GM12878 (cell line): ENCODE results near the gene SMIM10. TPM values are rescaled to one million over a fixed set of nuclear protein-coding genes. Genes with fewer than 3 reads are reported as not detected.
"Not testable (repeated sequence)": the region's sequence is repeated elsewhere in the genome, so short reads cannot be mapped to it uniquely, and the experiment has no call there.

ENCODE experiments used
- ATAC-seq: fragments of 200-7000 bp; cut with Tn5 transposase; 3 replicates; pipeline ENCODE4 v1.9.1; 2020; ENCODE audit warnings: mild to moderate bottlenecking, moderate library complexity
- BruUV-seq: library from RNA; stranded (reverse); fragments of 400-500 nt; replicated peaks from 2 replicates; lab custom pipeline; 2021; lab: Mats Ljungman, UMichigan
- CTCF ChIA-PET: fragments of 300-600 bp; sonication (Branson Sonifier 250); formaldehyde crosslinking; extraction: SDS; loops from one replicate; lab custom pipeline; 2021; ENCODE audit warnings: inconsistent platforms; lab: Yijun Ruan, JAX
- POLR2A ChIA-PET: fragments of 350-600 bp; formaldehyde crosslinking; extraction: SDS; loops from one replicate; lab custom pipeline; 2021; ENCODE audit warnings: inconsistent platforms; lab: Charles Lee
- RAD21 ChIA-PET: fragments of 300-600 bp; sonication (Branson Sonifier 250); formaldehyde crosslinking; loops from one replicate; lab custom pipeline; 2023; ENCODE audit warnings: antibody characterized with exemption; ENCODE audit not compliant: unreplicated experiment; lab: Charles Lee
- SMC1A ChIA-PET: fragments of 300-600 bp; sonication (Branson Sonifier 250); formaldehyde crosslinking; loops from one replicate; lab custom pipeline; 2023; ENCODE audit not compliant: unreplicated experiment, uncharacterized antibody; lab: Charles Lee
- DNase-seq: peaks from one replicate; pipeline ENCODE4 v3.0.0-alpha.2; 2011; ENCODE audit warnings: low read depth, low spot score
- FAIRE-seq: peaks from 3 replicates; lab custom pipeline; 2011; peaks lifted over from hg19 to GRCh38; lab: Jason Lieb, UNC
- H2AFZ ChIP-seq: 2 replicates; pipeline ENCODE4 v1.6.0; 2011; ENCODE audit warnings: low read depth, low read length, control low read depth; ENCODE audit not compliant: control insufficient read depth
- H3K27ac ChIP-seq: 2 replicates; pipeline ENCODE4 v1.5.1; 2011; ENCODE audit warnings: control low read depth; ENCODE audit not compliant: control insufficient read depth, insufficient read depth
- H3K27me3 ChIP-seq, 2 experiments: replicated peaks in 1 of 2; 2 replicates each; pipeline versions ENCODE4 v1.6.0 to v1.6.1; 2011; ENCODE audit warnings: low read length in 1 of 2; ENCODE audit not compliant: control insufficient read depth in 2 of 2, insufficient read depth in 2 of 2
- H3K36me3 ChIP-seq, 2 experiments: 2 replicates each; pipeline ENCODE4 v1.5.1; 2011; ENCODE audit warnings: low read length in 1 of 2; ENCODE audit not compliant: control insufficient read depth in 2 of 2, insufficient read depth in 2 of 2
- H3K4me1 ChIP-seq: 2 replicates; pipeline ENCODE4 v1.6.1; 2011; ENCODE audit warnings: mild to moderate bottlenecking, low read length, moderate library complexity, mixed read lengths; ENCODE audit not compliant: control insufficient read depth, insufficient read depth
- H3K4me2 ChIP-seq: 2 replicates; pipeline ENCODE4 v1.6.0; 2011; ENCODE audit warnings: control low read depth; ENCODE audit not compliant: control insufficient read depth, insufficient read depth
- H3K4me3 ChIP-seq: fragments of 200-600 bp; sonication (generic); 2 replicates; pipeline ENCODE4 v1.5.1; 2016
- H3K79me2 ChIP-seq: 2 replicates; pipeline ENCODE4 v1.6.0; 2011; ENCODE audit warnings: low read length; ENCODE audit not compliant: control insufficient read depth, insufficient read depth
- H3K9ac ChIP-seq: 2 replicates; pipeline ENCODE4 v1.8.0; 2011; ENCODE audit warnings: low read length, control low read depth, mixed read lengths; ENCODE audit not compliant: control insufficient read depth, insufficient read depth
- H3K9me3 ChIP-seq: replicated peaks from 3 replicates; pipeline ENCODE4 v1.5.1; 2011; ENCODE audit warnings: mild to moderate bottlenecking, low read length; ENCODE audit not compliant: control insufficient read depth, insufficient read depth
- H4K20me1 ChIP-seq: 2 replicates; pipeline ENCODE4 v1.6.0; 2011; ENCODE audit not compliant: control insufficient read depth, insufficient read depth
- CBFB ChIP-seq: IDR thresholded peaks from 2 replicates; pipeline ENCODE4 v1.6.1; 2016; ENCODE audit warnings: antibody characterized with exemption, low read depth
- DPF2 ChIP-seq: fragments of 450-650 bp; IDR thresholded peaks from 2 replicates; pipeline ENCODE4 v1.6.1; 2017; ENCODE audit warnings: mild to moderate bottlenecking
- IKZF1 ChIP-seq: fragments of 450-650 bp; conservative IDR thresholded peaks from 2 replicates; pipeline ENCODE4 v1.6.1; 2017; ENCODE audit warnings: antibody characterized with exemption, mild to moderate bottlenecking
- IKZF2 ChIP-seq, 2 experiments: fragments of 450-650 bp; IDR thresholded peaks; 2 replicates each; pipeline ENCODE4 v1.6.1; 2017; ENCODE audit warnings: mild to moderate bottlenecking in 2 of 2, moderate library complexity in 2 of 2
- IRF5 ChIP-seq: fragments of 450-650 bp; IDR thresholded peaks from 2 replicates; pipeline ENCODE4 v1.6.1; 2017; ENCODE audit warnings: borderline replicate concordance
- KDM1A ChIP-seq: fragments of 200-600 bp; sonication (generic); IDR thresholded peaks from 2 replicates; pipeline ENCODE4 v1.6.1; 2016; ENCODE audit warnings: borderline replicate concordance
- PML ChIP-seq: IDR thresholded peaks from 2 replicates; pipeline ENCODE4 v1.6.1; 2012; ENCODE audit warnings: low read length, inconsistent platforms
- RBBP5 ChIP-seq: fragments of 200-600 bp; sonication (generic); conservative IDR thresholded peaks from 2 replicates; pipeline ENCODE4 v1.6.1; 2016
- SMARCA5 ChIP-seq: fragments of 450-650 bp; IDR thresholded peaks from 2 replicates; pipeline ENCODE4 v1.6.1; 2017; ENCODE audit warnings: mild to moderate bottlenecking
- SUPT20H ChIP-seq: IDR thresholded peaks from 2 replicates; pipeline ENCODE4 v1.6.1; 2011; ENCODE audit warnings: low read depth, mild to moderate bottlenecking, low read length, moderate library complexity, borderline replicate concordance; ENCODE audit not compliant: control insufficient read depth
- TCF12 ChIP-seq: IDR thresholded peaks from 2 replicates; pipeline ENCODE4 v1.6.1; 2011; ENCODE audit warnings: low read depth, mild to moderate bottlenecking, low read length
- ZNF622 ChIP-seq: fragments of 450-650 bp; IDR thresholded peaks from 2 replicates; pipeline ENCODE4 v1.6.1; 2017; ENCODE audit warnings: mild to moderate bottlenecking, inconsistent platforms
- WGBS: methylation state at CpG from one replicate; pipeline ENCODE4 v1.1.6; 2016; ENCODE audit warnings: low lambda C conversion rate; ENCODE audit not compliant: insufficient replicate concordance, insufficient coverage; ENCODE audit errors: missing lambda C conversion rate; 5-methylcytosine and 5-hydroxymethylcytosine counted together
- in situ Hi-C: fragments of 300-500 bp; cut with MboI; formaldehyde crosslinking; loops from 9 replicates; pipeline ENCODE4 v1.14.3; 2018; ENCODE audit warnings: mixed read lengths
- intact Hi-C: fragments of 100-400 bp; cut with micrococcal nuclease; formaldehyde crosslinking; loops from one replicate; pipeline ENCODE4 v1.14.2; 2022; ENCODE audit not compliant: unreplicated experiment
- polyA plus RNA-seq, 11 experiments: library from polyadenylated mRNA; depleted of rRNA in 4 of 11; unstranded in 6 of 11; stranded (reverse) in 5 of 11; fragments of >200 nt; fragmentation: Nextera tagmentation in 4 of 11; fragmentation: Illumina TruSeq in 1 of 11; extraction: Ambion mirVana in 4 of 11; extraction: Trizol in 1 of 11; gene quantifications; 1 replicate in 1 of 11; 2 replicates in 10 of 11; pipeline versions ENCODE4 v1.2.1 to v1.2.3, GENCODE V29; 2011 to 2016; ENCODE audit warnings: inconsistent platforms in 2 of 11, missing spikeins in 2 of 11, low read depth in 1 of 11
- total RNA-seq, 4 experiments: library from RNA; depleted of rRNA in 3 of 4; stranded (reverse); fragments of >200 nt in 3 of 4; fragmentation: Illumina TruSeq in 1 of 4; extraction: Trizol in 1 of 4; gene quantifications; 2 replicates each; pipeline versions ENCODE4 v1.2.1 to v1.2.3, GENCODE V29; 2013 to 2021
- TF ChIP-seq, protein P1 (sequence below): IDR thresholded peaks from 2 replicates; pipeline ENCODE4 v1.6.1; 2012; ENCODE audit warnings: low read length, inconsistent platforms
- TF ChIP-seq, protein P2 (sequence below): IDR thresholded peaks from 2 replicates; pipeline ENCODE4 v1.6.1; 2012; ENCODE audit warnings: mild to moderate bottlenecking, low read depth, low read length

The SMIM10 gene
- total and polyA plus RNA-seq, 10 of the 15 experiments (the other 5 are each of a cell fraction or from before 2014, with no cell fraction given) = 0.04 to 0.16 (median 0.10) TPM; not detected in 6

GRCh38 chrX:135023791-135024190 lies 33.0 kb downstream of the SMIM10 start:
- H3K27ac ChIP-seq, H3K4me3 ChIP-seq, intact Hi-C loops, H3K4me2 ChIP-seq, H3K27me3 ChIP-seq, ATAC-seq, in situ Hi-C loops, POLR2A ChIA-PET, FAIRE-seq, SMC1A ChIA-PET, H3K4me1 ChIP-seq, H3K79me2 ChIP-seq, H3K9ac ChIP-seq, BruUV-seq, H4K20me1 ChIP-seq, H2AFZ ChIP-seq, CTCF ChIA-PET, RAD21 ChIA-PET, H3K36me3 ChIP-seq, DNase-seq, H3K9me3 ChIP-seq: not testable (repeated sequence)
- WGBS = 38% methylated on average over 6 of the region's 6 CpGs

DNA sequence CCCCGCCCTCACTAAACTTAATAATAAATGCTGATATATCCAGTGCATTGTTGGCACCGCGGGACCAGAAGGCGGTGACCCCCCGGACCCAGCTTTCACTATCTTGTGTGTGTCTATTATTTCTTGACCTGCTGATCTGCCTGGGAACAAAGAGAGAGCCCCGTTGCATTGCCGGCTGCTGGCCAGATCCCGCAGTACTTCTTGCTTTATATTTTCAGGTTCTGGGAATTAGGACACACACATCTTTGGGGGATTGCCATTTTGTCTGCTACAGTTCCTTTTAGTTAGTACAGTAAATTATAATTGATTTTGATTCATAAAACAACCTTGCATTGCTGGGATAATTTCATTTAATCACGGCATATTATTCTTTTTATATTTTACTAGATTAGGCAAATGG lies 33.7 kb downstream of the SMIM10 start:
- in situ Hi-C loops (no loop called here), intact Hi-C loops (no loop called here)
- Histone ChIP-seq H3K4me2 (no peak overlapping the region), H3K4me3 (no peak overlapping the region), H4K20me1 (no peaks in the 10 kb centered on the region), H3K79me2 (no peaks in the 10 kb centered on the region), H3K27me3 (no peaks in the 10 kb centered on the region; a peak in 2 of 4 replicates), H3K9me3 (no peaks in the 10 kb centered on the region), H2AFZ (no peak overlapping the region), H3K27ac (no peak overlapping the region), H3K36me3 (no peaks in the 10 kb centered on the region), H3K9ac (no peak overlapping the region), H3K4me1 (no peaks in the 10 kb centered on the region)
- RAD21 ChIA-PET = no interaction called here
- CTCF ChIA-PET = no interaction called here
- DNase-seq = no peak
- FAIRE-seq = no peak
- BruUV-seq = no TSS peak
- POLR2A ChIA-PET = no interaction called here
- WGBS = 49% methylated on average over 9 of the region's 9 CpGs
- SMC1A ChIA-PET = no interaction called here
- ATAC-seq = no peak
- TF ChIP-seq KDM1A (no peak), SUPT20H (no peak), CBFB (no peak), IKZF2 (IDR thresholded peaks at IDR 0.05) (no peak), PML (no peak), IRF5 (no peak), TCF12 (no peak), ZNF622 (no peak), DPF2 (no peak), SMARCA5 (no peak), RBBP5 (no peak), IKZF1 (no peak)
- TF ChIP-seq, protein P1, sequence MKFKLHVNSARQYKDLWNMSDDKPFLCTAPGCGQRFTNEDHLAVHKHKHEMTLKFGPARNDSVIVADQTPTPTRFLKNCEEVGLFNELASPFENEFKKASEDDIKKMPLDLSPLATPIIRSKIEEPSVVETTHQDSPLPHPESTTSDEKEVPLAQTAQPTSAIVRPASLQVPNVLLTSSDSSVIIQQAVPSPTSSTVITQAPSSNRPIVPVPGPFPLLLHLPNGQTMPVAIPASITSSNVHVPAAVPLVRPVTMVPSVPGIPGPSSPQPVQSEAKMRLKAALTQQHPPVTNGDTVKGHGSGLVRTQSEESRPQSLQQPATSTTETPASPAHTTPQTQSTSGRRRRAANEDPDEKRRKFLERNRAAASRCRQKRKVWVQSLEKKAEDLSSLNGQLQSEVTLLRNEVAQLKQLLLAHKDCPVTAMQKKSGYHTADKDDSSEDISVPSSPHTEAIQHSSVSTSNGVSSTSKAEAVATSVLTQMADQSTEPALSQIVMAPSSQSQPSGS = no peak
- TF ChIP-seq, protein P2, sequence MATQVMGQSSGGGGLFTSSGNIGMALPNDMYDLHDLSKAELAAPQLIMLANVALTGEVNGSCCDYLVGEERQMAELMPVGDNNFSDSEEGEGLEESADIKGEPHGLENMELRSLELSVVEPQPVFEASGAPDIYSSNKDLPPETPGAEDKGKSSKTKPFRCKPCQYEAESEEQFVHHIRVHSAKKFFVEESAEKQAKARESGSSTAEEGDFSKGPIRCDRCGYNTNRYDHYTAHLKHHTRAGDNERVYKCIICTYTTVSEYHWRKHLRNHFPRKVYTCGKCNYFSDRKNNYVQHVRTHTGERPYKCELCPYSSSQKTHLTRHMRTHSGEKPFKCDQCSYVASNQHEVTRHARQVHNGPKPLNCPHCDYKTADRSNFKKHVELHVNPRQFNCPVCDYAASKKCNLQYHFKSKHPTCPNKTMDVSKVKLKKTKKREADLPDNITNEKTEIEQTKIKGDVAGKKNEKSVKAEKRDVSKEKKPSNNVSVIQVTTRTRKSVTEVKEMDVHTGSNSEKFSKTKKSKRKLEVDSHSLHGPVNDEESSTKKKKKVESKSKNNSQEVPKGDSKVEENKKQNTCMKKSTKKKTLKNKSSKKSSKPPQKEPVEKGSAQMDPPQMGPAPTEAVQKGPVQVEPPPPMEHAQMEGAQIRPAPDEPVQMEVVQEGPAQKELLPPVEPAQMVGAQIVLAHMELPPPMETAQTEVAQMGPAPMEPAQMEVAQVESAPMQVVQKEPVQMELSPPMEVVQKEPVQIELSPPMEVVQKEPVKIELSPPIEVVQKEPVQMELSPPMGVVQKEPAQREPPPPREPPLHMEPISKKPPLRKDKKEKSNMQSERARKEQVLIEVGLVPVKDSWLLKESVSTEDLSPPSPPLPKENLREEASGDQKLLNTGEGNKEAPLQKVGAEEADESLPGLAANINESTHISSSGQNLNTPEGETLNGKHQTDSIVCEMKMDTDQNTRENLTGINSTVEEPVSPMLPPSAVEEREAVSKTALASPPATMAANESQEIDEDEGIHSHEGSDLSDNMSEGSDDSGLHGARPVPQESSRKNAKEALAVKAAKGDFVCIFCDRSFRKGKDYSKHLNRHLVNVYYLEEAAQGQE = no peak
